Endothelial cell of umbilical vein (primary cell): ENCODE measurements around the gene TBX20. TPM values are rescaled to one million over a fixed set of nuclear protein-coding genes. Genes with fewer than 3 reads are reported as not detected.
"Not testable (repeated sequence)": the region's sequence is repeated elsewhere in the genome, so short reads cannot be mapped to it uniquely, and the experiment has no call there.

Experiments used
- BruUV-seq: library from RNA; stranded (reverse); fragments of 400-500 nt; replicated peaks from 2 replicates; lab custom pipeline; 2021; lab: Mats Ljungman, UMichigan
- CTCF ChIA-PET: fragments of 300-600, 350-600 bp; sonication (Branson Sonifier 250); formaldehyde crosslinking; loops from one replicate; lab custom pipeline; 2021; ENCODE audit warnings: antibody characterized with exemption, inconsistent platforms; lab: Charles Lee
- POLR2A ChIA-PET: fragments of 300-600, 350-600 bp; sonication (Branson Sonifier 250); formaldehyde crosslinking; loops from one replicate; lab custom pipeline; 2021; ENCODE audit warnings: antibody characterized with exemption, inconsistent platforms; lab: Charles Lee
- DNase-seq: peaks from one replicate; pipeline ENCODE4 v3.0.0-alpha.2; 2011; ENCODE audit warnings: low read depth, low spot score
- FAIRE-seq: peaks from 2 replicates; lab custom pipeline; 2011; peaks lifted over from hg19 to GRCh38; lab: Jason Lieb, UNC
- H2AFZ ChIP-seq: 2 replicates; pipeline ENCODE4 v1.6.0; 2012; ENCODE audit warnings: low read depth, low read length, control low read depth, inconsistent platforms
- H3K27ac ChIP-seq: 2 replicates; pipeline ENCODE4 v1.5.1; 2011; ENCODE audit warnings: low read depth, mild to moderate bottlenecking, control low read depth, low read length, moderate library complexity; ENCODE audit not compliant: insufficient read depth
- H3K27me3 ChIP-seq, 2 experiments: 2 replicates each; pipeline versions ENCODE4 v1.6.0 to v1.6.1; 2011; ENCODE audit warnings: low read length in 2 of 2, mixed read lengths in 1 of 2; ENCODE audit not compliant: control insufficient read depth in 2 of 2, insufficient read depth in 2 of 2
- H3K36me3 ChIP-seq, 2 experiments: 2 replicates in 1 of 2; 3 replicates in 1 of 2; pipeline ENCODE4 v1.5.1; 2011; ENCODE audit warnings: low read length in 2 of 2, mild to moderate bottlenecking in 1 of 2, moderate library complexity in 1 of 2; ENCODE audit not compliant: control insufficient read depth in 2 of 2, insufficient read depth in 2 of 2; ENCODE audit errors: extremely low read depth in 1 of 2
- H3K4me1 ChIP-seq: 3 replicates; pipeline ENCODE4 v1.5.1; 2011; ENCODE audit warnings: mild to moderate bottlenecking, low read length; ENCODE audit not compliant: control insufficient read depth, insufficient read depth; ENCODE audit errors: extremely low read depth
- H3K4me2 ChIP-seq: 2 replicates; pipeline ENCODE4 v1.6.1; 2011; ENCODE audit warnings: low read length, control low read depth, mixed read lengths; ENCODE audit not compliant: insufficient read depth
- H3K4me3 ChIP-seq, 3 experiments: fragments of 200-600 bp in 1 of 3; sonication (generic), shearing (Covaris generic) in 1 of 3; replicated peaks in 1 of 3; 2 replicates each; pipeline ENCODE4 v1.5.1; 2011 to 2016; ENCODE audit warnings: control low read depth in 3 of 3, low read length in 3 of 3, mild to moderate bottlenecking in 2 of 3, inconsistent platforms in 1 of 3, low read depth in 1 of 3, moderate library complexity in 1 of 3; ENCODE audit not compliant: insufficient read depth in 1 of 3
- H3K79me2 ChIP-seq: 2 replicates; pipeline ENCODE4 v1.6.0; 2012; ENCODE audit warnings: low read length, inconsistent platforms; ENCODE audit not compliant: control insufficient read depth, insufficient read depth
- H3K9ac ChIP-seq: replicated peaks from 2 replicates; pipeline ENCODE3; 2011; ENCODE audit warnings: low read length, control low read depth; ENCODE audit not compliant: insufficient read depth; ENCODE audit errors: extremely low read depth
- H3K9me1 ChIP-seq: replicated peaks from 3 replicates; pipeline ENCODE4 v1.6.0; 2011; ENCODE audit warnings: mild to moderate bottlenecking, low read length; ENCODE audit not compliant: control insufficient read depth, insufficient read depth; ENCODE audit errors: extremely low read depth
- H3K9me3 ChIP-seq: replicated peaks from 2 replicates; pipeline ENCODE4 v1.5.1; 2012; ENCODE audit warnings: low read length, inconsistent platforms; ENCODE audit not compliant: control insufficient read depth, insufficient read depth
- H4K20me1 ChIP-seq: replicated peaks from 2 replicates; pipeline ENCODE3; 2011; ENCODE audit warnings: mild to moderate bottlenecking, low read length; ENCODE audit not compliant: control insufficient read depth, insufficient read depth; ENCODE audit errors: extremely low read depth
- EZH2 ChIP-seq: IDR thresholded peaks from 2 replicates; pipeline ENCODE4 v1.6.1; 2012; ENCODE audit warnings: borderline replicate concordance, low read depth, mild to moderate bottlenecking, moderate library complexity, low read length, inconsistent platforms; ENCODE audit not compliant: severe bottlenecking
- FOS ChIP-seq: IDR thresholded peaks from 2 replicates; pipeline ENCODE4 v1.6.1; 2011; ENCODE audit warnings: mild to moderate bottlenecking, low read length, moderate library complexity, borderline replicate concordance; ENCODE audit not compliant: insufficient read depth
- GATA2 ChIP-seq: IDR thresholded peaks from 2 replicates; pipeline ENCODE4 v1.7.0; 2011; ENCODE audit warnings: low read depth, mild to moderate bottlenecking, moderate library complexity, mixed read lengths, low read length; ENCODE audit not compliant: insufficient read length, insufficient read depth
- JUN ChIP-seq: IDR thresholded peaks from 2 replicates; pipeline ENCODE4 v1.6.1; 2011; ENCODE audit warnings: borderline replicate concordance, low read depth; ENCODE audit not compliant: insufficient read length, insufficient read depth
- MAX ChIP-seq: IDR thresholded peaks from 2 replicates; pipeline ENCODE4 v1.6.1; 2011; ENCODE audit not compliant: insufficient read depth, insufficient read length
- MYC ChIP-seq: IDR thresholded peaks from one replicate; pipeline ENCODE4 v1.6.1; 2011; ENCODE audit warnings: mild to moderate bottlenecking, low read depth, low read length
- POLR2A ChIP-seq: IDR thresholded peaks from 2 replicates; pipeline ENCODE4 v1.6.1; 2012; ENCODE audit warnings: low read depth, mild to moderate bottlenecking, control low read depth, low read length
- POLR2AphosphoS5 ChIP-seq: IDR thresholded peaks from 2 replicates; pipeline ENCODE4 v1.6.1; 2012; ENCODE audit warnings: low read depth, mild to moderate bottlenecking, control low read depth, low read length, moderate library complexity; ENCODE audit not compliant: insufficient read depth
- dilution Hi-C: fragments of 300-500 bp; cut with MboI; formaldehyde crosslinking; loops from one replicate; pipeline ENCODE4 v1.15.0; 2019; ENCODE audit warnings: low sequenced_read_pairs; ENCODE audit not compliant: extremely low pct_ligation_motif_present
- intact Hi-C: fragments of 100-400 bp; cut with micrococcal nuclease; formaldehyde crosslinking; loops from one replicate; pipeline ENCODE4 v1.10.0; 2022
- polyA plus RNA-seq, 4 experiments: library from polyadenylated mRNA; depleted of rRNA in 3 of 4; stranded (reverse) in 3 of 4; unstranded in 1 of 4; fragments of >200 nt; gene quantifications; 2 replicates each; pipeline versions ENCODE4 v1.2.1 to v1.2.3, GENCODE V29; 2011 to 2012; ENCODE audit warnings: missing spikeins in 1 of 4
- total RNA-seq: library from RNA; stranded (reverse); gene quantifications from 2 replicates; pipeline ENCODE4 v1.2.3, GENCODE V29; 2021
- TF ChIP-seq, protein P1 (sequence below), 2 donors: IDR thresholded peaks; 1 replicate in 1 of 2; 2 replicates in 1 of 2; pipeline ENCODE4 v1.5.1; 2011; ENCODE audit warnings: low read length in 2 of 2, mild to moderate bottlenecking in 2 of 2, moderate library complexity in 2 of 2, control low read depth in 1 of 2, inconsistent platforms in 1 of 2, low read depth in 1 of 2; ENCODE audit not compliant: insufficient read depth in 1 of 2; ENCODE audit errors: extremely low read depth in 1 of 2

TBX20 gene
- total and polyA plus RNA-seq, 2 donors (not counting 3 experiments of a cell fraction or from before 2014, with no cell fraction given): not detected

- Histone ChIP-seq H3K9ac (no peak overlapping the region), H4K20me1 (no peaks in the 10 kb centered on the region), H3K4me2 (no peak overlapping the region), H2AFZ (no peak overlapping the region), H3K4me3 (no peak overlapping the region), H3K27ac (no peak overlapping the region), H3K79me2 (no peaks in the 10 kb centered on the region), H3K9me1 (no peaks in the 10 kb centered on the region), H3K27me3 (peaks cover 7 to 19% of the 10 kb centered on the region in 2 experiments), H3K4me1 (no peaks in the 10 kb centered on the region), H3K36me3 (no peaks in the 10 kb centered on the region), H3K9me3 (no peaks in the 10 kb centered on the region)
- intact Hi-C loops (no loop called here), dilution Hi-C loops (no loop called here)
- POLR2A ChIA-PET: no interaction called here
- CTCF ChIA-PET: interaction anchor here (2.7 kb wide), 1 partner anchor 13 kb away, joined by 7 read pairs; no protein-coding TSS in a partner anchor
- BruUV-seq: no TSS peak
- no peak for TF ChIP-seq GATA2
- no peak for TF ChIP-seq MAX
- no peak for TF ChIP-seq POLR2AphosphoS5
- no peak for TF ChIP-seq POLR2A
- no peak for TF ChIP-seq FOS
- TF ChIP-seq MYC: no peak
- TF ChIP-seq EZH2: no peak
- no peak for TF ChIP-seq JUN
- TF ChIP-seq, protein P1, sequence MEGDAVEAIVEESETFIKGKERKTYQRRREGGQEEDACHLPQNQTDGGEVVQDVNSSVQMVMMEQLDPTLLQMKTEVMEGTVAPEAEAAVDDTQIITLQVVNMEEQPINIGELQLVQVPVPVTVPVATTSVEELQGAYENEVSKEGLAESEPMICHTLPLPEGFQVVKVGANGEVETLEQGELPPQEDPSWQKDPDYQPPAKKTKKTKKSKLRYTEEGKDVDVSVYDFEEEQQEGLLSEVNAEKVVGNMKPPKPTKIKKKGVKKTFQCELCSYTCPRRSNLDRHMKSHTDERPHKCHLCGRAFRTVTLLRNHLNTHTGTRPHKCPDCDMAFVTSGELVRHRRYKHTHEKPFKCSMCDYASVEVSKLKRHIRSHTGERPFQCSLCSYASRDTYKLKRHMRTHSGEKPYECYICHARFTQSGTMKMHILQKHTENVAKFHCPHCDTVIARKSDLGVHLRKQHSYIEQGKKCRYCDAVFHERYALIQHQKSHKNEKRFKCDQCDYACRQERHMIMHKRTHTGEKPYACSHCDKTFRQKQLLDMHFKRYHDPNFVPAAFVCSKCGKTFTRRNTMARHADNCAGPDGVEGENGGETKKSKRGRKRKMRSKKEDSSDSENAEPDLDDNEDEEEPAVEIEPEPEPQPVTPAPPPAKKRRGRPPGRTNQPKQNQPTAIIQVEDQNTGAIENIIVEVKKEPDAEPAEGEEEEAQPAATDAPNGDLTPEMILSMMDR (IDR thresholded peaks at IDR 0.05; ENCODE audit: extremely low read depth in 1 of 2, insufficient read depth in 1 of 2, low read depth in 1 of 2, low read length in 2 of 2): no peak
- peak; percentile 35 for FAIRE-seq
- no peak for DNase-seq
Measured at GRCh38 chr7:35241436-35241835, 12.5 kb downstream of the TBX20 start.

- DNase-seq, H4K20me1 ChIP-seq, H3K27ac ChIP-seq, H3K79me2 ChIP-seq, dilution Hi-C loops, H3K36me3 ChIP-seq, H3K9ac ChIP-seq, H2AFZ ChIP-seq, H3K9me1 ChIP-seq, intact Hi-C loops, H3K9me3 ChIP-seq, H3K4me2 ChIP-seq, H3K4me3 ChIP-seq, H3K4me1 ChIP-seq, BruUV-seq, POLR2A ChIA-PET: not testable (repeated sequence)
- CTCF ChIA-PET: interaction anchor here (2.7 kb wide), 1 partner anchor 14 kb away, joined by 7 read pairs; no protein-coding TSS in a partner anchor
- peak; percentile 54 for FAIRE-seq
- peaks cover 5 to 16% of the 10 kb centered on the region in 2 experiments for H3K27me3 ChIP-seq
Measured at GRCh38 chr7:35241008-35241407, 12.9 kb downstream of the TBX20 start.

GRCh38 chr7:35238456-35238855 is 15.4 kb downstream of the TBX20 start:
- H3K27ac ChIP-seq, H3K9ac ChIP-seq, intact Hi-C loops, H4K20me1 ChIP-seq, H3K4me3 ChIP-seq, dilution Hi-C loops, H3K79me2 ChIP-seq, H2AFZ ChIP-seq, CTCF ChIA-PET, FAIRE-seq, H3K4me2 ChIP-seq, BruUV-seq, DNase-seq, H3K9me1 ChIP-seq, H3K27me3 ChIP-seq, H3K4me1 ChIP-seq, H3K36me3 ChIP-seq, H3K9me3 ChIP-seq, POLR2A ChIA-PET: not testable (repeated sequence)
